H1 (cell line): ENCODE measurements around the gene ALKAL2. TPM values are rescaled to one million over a fixed set of nuclear protein-coding genes. Genes with fewer than 3 reads are reported as not detected.

Source experiments
- CTCF ChIA-PET: fragments of 300-600 bp; sonication (Branson Sonifier 250); formaldehyde crosslinking; loops from one replicate; lab custom pipeline; 2021; ENCODE audit not compliant: partially characterized antibody; lab: Charles Lee
- POLR2A ChIA-PET: fragments of 300-600 bp; sonication (Branson Sonifier 250); formaldehyde crosslinking; loops from one replicate; lab custom pipeline; 2021; ENCODE audit warnings: inconsistent platforms; ENCODE audit not compliant: partially characterized antibody; lab: Charles Lee
- DNase-seq, 2 experiments: peaks; one replicate each; pipeline versions ENCODE4 v3.0.0 to v3.0.0-alpha.2; 2010 to 2022; ENCODE audit warnings: low spot score in 2 of 2, low read depth in 1 of 2, mixed read lengths in 1 of 2
- FAIRE-seq: peaks from 2 replicates; lab custom pipeline; 2011; peaks lifted over from hg19 to GRCh38; lab: Jason Lieb, UNC
- H2AFZ ChIP-seq: 2 replicates; pipeline ENCODE4 v1.8.1; 2012; ENCODE audit warnings: low read length, inconsistent platforms
- H2AK5ac ChIP-seq: 2 replicates; pipeline ENCODE4 v1.6.1; 2013; ENCODE audit warnings: low read depth, low read length
- H2BK120ac ChIP-seq: replicated peaks from 2 replicates; pipeline ENCODE3; 2013; ENCODE audit warnings: low read depth, low read length, inconsistent platforms
- H2BK12ac ChIP-seq: 2 replicates; pipeline ENCODE4 v1.6.1; 2013; ENCODE audit warnings: low read depth, low read length
- H2BK15ac ChIP-seq: 2 replicates; pipeline ENCODE4 v1.6.1; 2013; ENCODE audit warnings: low read length
- H2BK20ac ChIP-seq: 2 replicates; pipeline ENCODE4 v1.6.1; 2013; ENCODE audit warnings: low read length
- H2BK5ac ChIP-seq: 2 replicates; pipeline ENCODE4 v1.6.1; 2013; ENCODE audit warnings: low read depth, low read length
- H3K14ac ChIP-seq: 2 replicates; pipeline ENCODE4 v1.6.1; 2013; ENCODE audit warnings: inconsistent platforms; ENCODE audit not compliant: insufficient read length
- H3K18ac ChIP-seq: 2 replicates; pipeline ENCODE4 v1.6.1; 2013; ENCODE audit warnings: low read length; ENCODE audit errors: extremely low read depth
- H3K23ac ChIP-seq: 2 replicates; pipeline ENCODE4 v1.6.1; 2013; ENCODE audit warnings: inconsistent platforms; ENCODE audit not compliant: insufficient read length
- H3K23me2 ChIP-seq: 2 replicates; pipeline ENCODE4 v1.6.1; 2013; ENCODE audit warnings: low read depth, low read length
- H3K27ac ChIP-seq: 2 replicates; pipeline ENCODE4 v1.6.1; 2011; ENCODE audit warnings: low read depth, low read length, inconsistent platforms
- H3K27me3 ChIP-seq, 4 experiments: replicated peaks in 1 of 4; 1 replicate in 1 of 4; 2 replicates in 3 of 4; pipeline versions ENCODE4 v1.6.1 to v1.8.1; 2011 to 2013; ENCODE audit warnings: low read length in 3 of 4, mild to moderate bottlenecking in 3 of 4, inconsistent platforms in 2 of 4, mixed read lengths in 2 of 4, moderate library complexity in 1 of 4; ENCODE audit not compliant: control insufficient read depth in 3 of 4, insufficient read depth in 3 of 4; ENCODE audit errors: extremely low read depth in 1 of 4
- H3K36me3 ChIP-seq, 4 experiments: 2 replicates each; pipeline versions ENCODE4 v1.6.1 to v1.8.1; 2011 to 2013; ENCODE audit warnings: mild to moderate bottlenecking in 4 of 4, low read length in 3 of 4, moderate library complexity in 2 of 4, control low read depth in 1 of 4, inconsistent platforms in 1 of 4; ENCODE audit not compliant: insufficient read depth in 4 of 4, control insufficient read depth in 2 of 4
- H3K4ac ChIP-seq: replicated peaks from 2 replicates; pipeline ENCODE3; 2013; ENCODE audit warnings: low read length, low read depth, mixed read lengths, inconsistent platforms; ENCODE audit not compliant: insufficient read length
- H3K4me1 ChIP-seq, 4 experiments: replicated peaks in 1 of 4; 1 replicate in 1 of 4; 2 replicates in 3 of 4; pipeline versions ENCODE4 v1.6.1 to v1.8.1; 2011 to 2013; ENCODE audit warnings: low read length in 3 of 4, inconsistent platforms in 2 of 4, mixed read lengths in 1 of 4; ENCODE audit not compliant: insufficient read depth in 4 of 4, control insufficient read depth in 3 of 4
- H3K4me2 ChIP-seq, 2 experiments: 2 replicates each; pipeline versions ENCODE4 v1.6.1 to v1.8.1; 2011 to 2013; ENCODE audit warnings: low read depth in 2 of 2, low read length in 2 of 2, control low read depth in 1 of 2, inconsistent platforms in 1 of 2, mild to moderate bottlenecking in 1 of 2; ENCODE audit not compliant: insufficient read depth in 1 of 2
- H3K4me3 ChIP-seq, 4 experiments: fragments of 200-600, 300-600 bp in 1 of 4; sonication (generic), shearing (Covaris generic), sonication (Bioruptor Twin) in 1 of 4; 2 replicates each; pipeline versions ENCODE4 v1.5.1 to v1.8.1; 2011 to 2016; ENCODE audit warnings: low read length in 4 of 4, low read depth in 3 of 4, control low read depth in 2 of 4, inconsistent platforms in 2 of 4, mild to moderate bottlenecking in 2 of 4, mixed read lengths in 1 of 4, moderate library complexity in 1 of 4; ENCODE audit not compliant: insufficient read depth in 2 of 4; ENCODE audit errors: extremely low read depth in 1 of 4
- H3K56ac ChIP-seq: replicated peaks from 2 replicates; pipeline ENCODE3; 2013; ENCODE audit warnings: low read depth, mild to moderate bottlenecking, mixed read lengths, low read length, inconsistent platforms; ENCODE audit not compliant: insufficient read length
- H3K79me1 ChIP-seq: 2 replicates; pipeline ENCODE4 v1.6.1; 2013; ENCODE audit warnings: low read depth, low read length, control low read depth
- H3K79me2 ChIP-seq, 2 experiments: 2 replicates each; pipeline versions ENCODE4 v1.6.1 to v1.8.1; 2012 to 2013; ENCODE audit warnings: low read length in 2 of 2, mild to moderate bottlenecking in 2 of 2, inconsistent platforms in 1 of 2; ENCODE audit not compliant: insufficient read depth in 2 of 2, control insufficient read depth in 1 of 2
- H3K9ac ChIP-seq, 4 experiments: replicated peaks in 1 of 4; 1 replicate in 1 of 4; 2 replicates in 3 of 4; pipeline versions ENCODE4 v1.6.1 to v1.8.1; 2011 to 2013; ENCODE audit warnings: low read depth in 3 of 4, low read length in 3 of 4, control low read depth in 2 of 4, mild to moderate bottlenecking in 2 of 4, moderate library complexity in 2 of 4, inconsistent platforms in 1 of 4; ENCODE audit errors: extremely low read depth in 1 of 4
- H3K9me3 ChIP-seq, 2 experiments: 2 replicates each; pipeline versions ENCODE4 v1.6.1 to v1.8.1; 2012 to 2013; ENCODE audit warnings: mild to moderate bottlenecking in 2 of 2, moderate library complexity in 2 of 2, control low read depth in 1 of 2, inconsistent platforms in 1 of 2, low read depth in 1 of 2, low read length in 1 of 2, mixed read lengths in 1 of 2; ENCODE audit not compliant: insufficient read depth in 2 of 2
- H4K20me1 ChIP-seq, 2 experiments: replicated peaks in 1 of 2; 2 replicates each; pipeline versions ENCODE3 to v1.8.1; 2011 to 2013; ENCODE audit warnings: inconsistent platforms in 2 of 2, low read length in 2 of 2, mild to moderate bottlenecking in 1 of 2; ENCODE audit not compliant: insufficient read depth in 2 of 2, control insufficient read depth in 1 of 2
- H4K5ac ChIP-seq: 2 replicates; pipeline ENCODE4 v1.6.1; 2013; ENCODE audit warnings: low read length, low read depth, mixed read lengths, inconsistent platforms; ENCODE audit not compliant: insufficient read length
- H4K8ac ChIP-seq: 2 replicates; pipeline ENCODE4 v1.8.0; 2013; ENCODE audit warnings: mild to moderate bottlenecking, moderate library complexity, low read length, inconsistent platforms; ENCODE audit not compliant: insufficient read depth; ENCODE audit errors: extremely low read depth
- H4K91ac ChIP-seq: replicated peaks from 2 replicates; pipeline ENCODE3; 2013; ENCODE audit warnings: low read length, mixed read lengths, inconsistent platforms; ENCODE audit not compliant: insufficient read length
- CEBPB ChIP-seq: IDR thresholded peaks from 2 replicates; pipeline ENCODE4 v1.6.1; 2012; ENCODE audit warnings: low read depth, low read length
- CTBP2 ChIP-seq: IDR thresholded peaks from 2 replicates; pipeline ENCODE4 v1.7.0; 2011; ENCODE audit warnings: borderline replicate concordance, mild to moderate bottlenecking, moderate library complexity, mixed read lengths, low read length; ENCODE audit not compliant: insufficient read depth, insufficient read length
- HDAC2 ChIP-seq, 2 experiments: fragments of 300-600 bp in 1 of 2; sonication (generic) in 1 of 2; IDR thresholded peaks; 2 replicates each; pipeline ENCODE4 v1.6.1; 2011 to 2012; ENCODE audit warnings: low read depth in 2 of 2, low read length in 2 of 2, mild to moderate bottlenecking in 2 of 2, moderate library complexity in 2 of 2, borderline replicate concordance in 1 of 2, inconsistent platforms in 1 of 2
- HDAC6 ChIP-seq: IDR thresholded peaks from one replicate; pipeline ENCODE4 v1.7.1; 2012; ENCODE audit warnings: low read depth, mild to moderate bottlenecking, inconsistent platforms, low read length, moderate library complexity
- SAP30 ChIP-seq: fragments of 300-600 bp; sonication (generic); IDR thresholded peaks from 2 replicates; pipeline ENCODE4 v1.7.1; 2012; ENCODE audit warnings: low read length, moderate library complexity, mild to moderate bottlenecking, inconsistent platforms; ENCODE audit not compliant: insufficient read depth, insufficient replicate concordance
- SIN3A ChIP-seq, 2 experiments: IDR thresholded peaks in 1 of 2; conservative IDR thresholded peaks in 1 of 2; 2 replicates each; pipeline ENCODE4 v1.6.1; 2011 to 2012; ENCODE audit warnings: low read length in 2 of 2, improper control_type of control experiment in 1 of 2, low read depth in 1 of 2, mild to moderate bottlenecking in 1 of 2
- SRF ChIP-seq: IDR thresholded peaks from 2 replicates; pipeline ENCODE4 v1.6.1; 2011; ENCODE audit warnings: mild to moderate bottlenecking, low read depth, low read length, moderate library complexity
- TAF1 ChIP-seq: IDR thresholded peaks from 2 replicates; pipeline ENCODE4 v1.6.1; 2011; ENCODE audit warnings: mild to moderate bottlenecking, low read depth, low read length
- TEAD4 ChIP-seq: IDR thresholded peaks from 2 replicates; pipeline ENCODE4 v1.6.1; 2012; ENCODE audit warnings: low read depth, low read length, inconsistent platforms, mixed read lengths
- WGBS, 2 experiments: shearing (Covaris generic) in 1 of 2; methylation state at CpG; one replicate each; pipeline versions ENCODE4 v1.1.6 to v1.1.7; 2013 to 2015; ENCODE audit warnings: low lambda C conversion rate in 2 of 2, mixed read lengths in 2 of 2, inconsistent platforms in 1 of 2, low coverage in 1 of 2, missing lambda C conversion rate in 1 of 2; ENCODE audit not compliant: insufficient replicate concordance in 2 of 2, insufficient coverage in 1 of 2, insufficient read length in 1 of 2; ENCODE audit errors: extremely low coverage in 1 of 2, missing lambda C conversion rate in 1 of 2; 5-methylcytosine and 5-hydroxymethylcytosine counted together
- polyA plus RNA-seq, 7 experiments: library from polyadenylated mRNA; depleted of rRNA in 3 of 7; stranded (reverse) in 5 of 7; unstranded in 2 of 7; fragments of >200 nt in 5 of 7; fragments of 200-250 nt in 2 of 7; gene quantifications; 1 replicate in 5 of 7; 2 replicates in 1 of 7; 4 replicates in 1 of 7; pipeline versions ENCODE4 v1.2.1 to v1.2.3, GENCODE V29; 2011 to 2013; ENCODE audit warnings: missing spikeins in 2 of 7, mixed read lengths in 2 of 7
- total RNA-seq: library from RNA; stranded (reverse); fragmentation: NEBNext Ultra II Directional; extraction: Animal tissue kit (Norgen Biotek cat#: 25700); gene quantifications from 2 replicates; pipeline ENCODE4 v1.2.1, GENCODE V29; 2021
- TF ChIP-seq, protein P1 (sequence below): IDR thresholded peaks from 2 replicates; pipeline ENCODE4 v1.6.1; 2012; ENCODE audit warnings: inconsistent platforms

The ALKAL2 gene
- total and polyA plus RNA-seq, 2 of the 8 experiments (the other 6 are each of a cell fraction or from before 2014, with no cell fraction given), result 4.6 to 11.5 TPM

DNA sequence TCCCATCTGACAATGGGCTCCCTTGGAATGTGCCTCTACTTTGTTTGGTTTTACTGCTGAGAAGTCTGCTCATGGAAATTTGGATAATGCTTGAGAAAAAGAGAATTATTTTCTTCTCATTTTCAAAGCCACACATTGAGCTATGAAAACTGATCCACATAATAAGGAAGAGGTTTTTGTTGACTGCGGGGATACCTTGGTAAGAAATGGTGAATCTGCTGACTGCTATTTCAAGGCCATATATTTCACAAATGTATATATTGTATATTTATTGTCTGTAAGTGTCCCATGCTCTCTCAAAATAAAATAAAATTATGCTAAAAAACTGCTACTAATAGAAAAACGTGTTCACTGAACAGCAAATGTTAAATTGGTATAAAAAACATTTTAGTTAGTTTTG lies 39.2 kb downstream of the ALKAL2 start:
- DNase-seq (no peak), FAIRE-seq (no peak)
- Histone ChIP-seq H3K9me3 (no peaks in the 10 kb centered on the region), H4K5ac (no peak overlapping the region), H2AFZ (no peak overlapping the region), H3K23ac (no peak overlapping the region), H3K79me2 (no peaks in the 10 kb centered on the region), H3K23me2 (no peaks in the 10 kb centered on the region), H3K9ac (no peak overlapping the region), H3K18ac (no peak overlapping the region), H3K79me1 (no peaks in the 10 kb centered on the region), H3K4ac (no peak overlapping the region), H4K20me1 (peaks cover 0 to 1% of the 10 kb centered on the region in 2 experiments), H2AK5ac (no peak overlapping the region), H3K4me1 (no peaks in the 10 kb centered on the region), H3K56ac (no peak overlapping the region), H2BK15ac (no peak overlapping the region), H4K8ac (no peak overlapping the region), H3K36me3 (peaks cover 0 to 13% (median 5%) of the 10 kb centered on the region in 4 experiments; a peak in 4 of 8 replicates), H2BK120ac (no peak overlapping the region), H2BK5ac (no peak overlapping the region), H3K14ac (no peak overlapping the region), H2BK12ac (no peak overlapping the region), H3K27ac (no peak overlapping the region), H3K27me3 (no peaks in the 10 kb centered on the region), H4K91ac (no peak overlapping the region), H2BK20ac (no peak overlapping the region), H3K4me3 (no peak overlapping the region), H3K4me2 (no peak overlapping the region)
- WGBS, 2 experiments, result 91% methylated on average over 2 of the region's 2 CpGs; no CpG with 5 or more reads in 1 of the 2 experiments
- TF ChIP-seq HDAC6, result no peak
- TF ChIP-seq, protein P1, sequence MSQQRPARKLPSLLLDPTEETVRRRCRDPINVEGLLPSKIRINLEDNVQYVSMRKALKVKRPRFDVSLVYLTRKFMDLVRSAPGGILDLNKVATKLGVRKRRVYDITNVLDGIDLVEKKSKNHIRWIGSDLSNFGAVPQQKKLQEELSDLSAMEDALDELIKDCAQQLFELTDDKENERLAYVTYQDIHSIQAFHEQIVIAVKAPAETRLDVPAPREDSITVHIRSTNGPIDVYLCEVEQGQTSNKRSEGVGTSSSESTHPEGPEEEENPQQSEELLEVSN, result no peak
- TF ChIP-seq SAP30, result no peak
- no peak for TF ChIP-seq TAF1
- TF ChIP-seq HDAC2 (IDR thresholded peaks at IDR 0.05; ENCODE audit: borderline replicate concordance in 1 of 2, low read depth in 2 of 2, low read length in 2 of 2), result no peak
- TF ChIP-seq CTBP2, result no peak
- no peak for TF ChIP-seq SRF
- TF ChIP-seq CEBPB, result no peak
- TF ChIP-seq SIN3A (conservative IDR thresholded peaks at IDR 0.05 in 1 of 2, IDR thresholded peaks at IDR 0.05 in 1 of 2; ENCODE audit: low read depth in 1 of 2, low read length in 2 of 2), result no peak
- TF ChIP-seq TEAD4, result no peak
- CTCF ChIA-PET, result interaction anchor here (1.0 to 6.6 kb wide), 2 partner anchors 8 to 10 kb away, joined by 3 to 38 read pairs; no protein-coding TSS in a partner anchor
- POLR2A ChIA-PET, result interaction anchor here (1.6 kb wide), 1 partner anchor 13 kb away, joined by 5 read pairs; no protein-coding TSS in a partner anchor
